OCI-LY3 (cell line): ENCODE measurements around the gene GPR26.

Experiments used
- CTCF ChIP-seq: fragments of 200-600, 300-600 bp; sonication (generic); IDR thresholded peaks from 2 replicates; pipeline ENCODE4 v1.5.1; 2014; ENCODE audit warnings: antibody characterized with exemption, low read length, low read depth
- EZH2phosphoT487 ChIP-seq: fragments of 200-600 bp; shearing (Covaris generic); IDR thresholded peaks from 2 replicates; pipeline ENCODE4 v1.6.1; 2018; ENCODE audit warnings: antibody characterized with exemption, mixed run types, low read depth

GRCh38 chr10:123685260-123685659 is 19.1 kb downstream of the GPR26 start:
- TF ChIP-seq CTCF (no peak), EZH2phosphoT487 (no peak)
